ENCODE results near the gene LY6G6C.

Gene LY6G6C

GRCh38 chr6:31720196-31720770 is 1.3 kb downstream of the LY6G6C start:
- no peak overlapping the region for H3K4me3 ChIP-seq (ENCODE audit: low read depth, low read length)
- H3K27ac ChIP-seq: no peak overlapping the region
- H3K36me3 ChIP-seq (replicated peaks): no peaks in the 10 kb centered on the region
- in situ Hi-C loops (cut with HindIII; ENCODE audit: low pct_ligation_motif_present, low sequenced_read_pairs): no loop called here
- TF ChIP-seq CTCF (IDR thresholded peaks at IDR 0.05; ENCODE audit: low read depth, low read length, missing control alignments): no peak
- DNase-seq: no peak
- H3K27me3 ChIP-seq (replicated peaks): no peaks in the 10 kb centered on the region

GRCh38 chr6:31719001-31719400 is 2.5 kb downstream of the LY6G6C start:
- TF ChIP-seq CTCF (IDR thresholded peaks at IDR 0.05; ENCODE audit: low read depth, low read length, missing control alignments): no peak
- in situ Hi-C loops (cut with HindIII; ENCODE audit: low pct_ligation_motif_present, low sequenced_read_pairs): no loop called here

GRCh38 chr6:31718265-31718664 is 3.3 kb downstream of the LY6G6C start:
- no peaks in the 10 kb centered on the region for H3K27me3 ChIP-seq (replicated peaks)
- H3K27ac ChIP-seq: no peak overlapping the region
- TF ChIP-seq CTCF (IDR thresholded peaks at IDR 0.05; ENCODE audit: low read depth, low read length, missing control alignments): no peak
- H3K4me3 ChIP-seq (ENCODE audit: low read depth, low read length): no peak overlapping the region
- in situ Hi-C loops (cut with HindIII; ENCODE audit: low pct_ligation_motif_present, low sequenced_read_pairs): no loop called here
- no peak for DNase-seq
- no peaks in the 10 kb centered on the region for H3K36me3 ChIP-seq (replicated peaks)

More at GRCh38 chr6:31719001-31719400, 2.5 kb downstream of the LY6G6C start:
- no peak overlapping the region for H3K4me3 ChIP-seq (ENCODE audit: low read depth, low read length)
- no peaks in the 10 kb centered on the region for H3K27me3 ChIP-seq (replicated peaks)
- no peaks in the 10 kb centered on the region for H3K36me3 ChIP-seq (replicated peaks)
- DNase-seq: no peak
- no peak overlapping the region for H3K27ac ChIP-seq

GRCh38 chr6:31717499-31718222 is 3.9 kb downstream of the LY6G6C start:
- no peak overlapping the region for H3K27ac ChIP-seq
- no peak overlapping the region for H3K4me3 ChIP-seq (ENCODE audit: low read depth, low read length)
- no peak for TF ChIP-seq CTCF (IDR thresholded peaks at IDR 0.05; ENCODE audit: low read depth, low read length, missing control alignments)
- in situ Hi-C loops (cut with HindIII; ENCODE audit: low pct_ligation_motif_present, low sequenced_read_pairs): no loop called here
- no peak for DNase-seq
- H3K27me3 ChIP-seq (replicated peaks): no peaks in the 10 kb centered on the region
- H3K36me3 ChIP-seq (replicated peaks): no peaks in the 10 kb centered on the region

- in situ Hi-C loops (cut with HindIII; ENCODE audit: low pct_ligation_motif_present, low sequenced_read_pairs): no loop called here
- no peak for DNase-seq
- TF ChIP-seq CTCF (IDR thresholded peaks at IDR 0.05; ENCODE audit: low read depth, low read length, missing control alignments): no peak
- H3K27me3 ChIP-seq (replicated peaks): no peaks in the 10 kb centered on the region
- no peaks in the 10 kb centered on the region for H3K36me3 ChIP-seq (replicated peaks)
- no peak within 1 kb of the TSS for H3K27ac ChIP-seq
- H3K4me3 ChIP-seq (ENCODE audit: low read depth, low read length): no peak within 1 kb of the TSS
Measured at GRCh38 chr6:31715022-31715958, 6.3 kb downstream of the LY6G6C start, which contains the start of gene LY6G6D. Gene LY6G6D, plus strand, starts transcription at chr6:31715348. Its CDS starts 8 bp downstream, at chr6:31715356.
